K562 (cell line): ENCODE measurements around the gene NDUFS3. TPM values are rescaled to one million over a fixed set of nuclear protein-coding genes. Genes with fewer than 3 reads are reported as not detected.

Experiments used
- ARID1B ChIP-seq: fragments of 450-650 bp; IDR thresholded peaks from 2 replicates; pipeline ENCODE4 v1.6.1; 2016; ENCODE audit warnings: antibody characterized with exemption, mild to moderate bottlenecking, inconsistent platforms
- BRD4 ChIP-seq: fragments of 200-600 bp; sonication (generic); IDR thresholded peaks from 2 replicates; pipeline ENCODE4 v1.6.1; 2017; ENCODE audit warnings: inconsistent platforms
- CLOCK ChIP-seq: fragments of 250-450 bp; sonication (Bioruptor Pico); IDR thresholded peaks from 2 replicates; pipeline ENCODE4 v1.4.0; 2020; ENCODE audit warnings: mild to moderate bottlenecking, moderate library complexity, borderline replicate concordance
- ESRRA ChIP-seq: fragments of 450-650 bp; IDR thresholded peaks from 2 replicates; pipeline ENCODE4 v1.6.1; 2014; ENCODE audit warnings: low read depth, mild to moderate bottlenecking, moderate library complexity, borderline replicate concordance
- ETS1 ChIP-seq: conservative IDR thresholded peaks from 2 replicates; pipeline ENCODE4 v1.6.1; 2011; ENCODE audit warnings: low read depth, mild to moderate bottlenecking, low read length; ENCODE audit not compliant: control insufficient read depth
- HMG20A ChIP-seq: fragments of 450-650 bp; formaldehyde crosslinking; conservative IDR thresholded peaks from 2 replicates; pipeline ENCODE4 v1.4.0; 2020; ENCODE audit warnings: mild to moderate bottlenecking, mixed read lengths
- IFI16 ChIP-seq: fragments of 250-450 bp; sonication (Bioruptor Pico); IDR thresholded peaks from 2 replicates; pipeline ENCODE4 v2.1.2; 2022; ENCODE audit warnings: mild to moderate bottlenecking, inconsistent platforms
- JUN ChIP-seq, 2 experiments: sonication (generic) in 1 of 2; formaldehyde crosslinking in 1 of 2; IDR thresholded peaks; 2 replicates each; pipeline versions ENCODE4 v1.6.1 to v1.8.0; 2012 to 2022; ENCODE audit warnings: borderline replicate concordance in 2 of 2, mild to moderate bottlenecking in 2 of 2, improper control_type of control experiment in 1 of 2, low read depth in 1 of 2, low read length in 1 of 2, missing genetic modification reagents in 1 of 2
- KAT2B ChIP-seq: IDR thresholded peaks from one replicate; pipeline ENCODE4 v1.6.1; 2012; ENCODE audit warnings: low read depth, mild to moderate bottlenecking, control low read depth, inconsistent platforms, low read length, moderate library complexity
- MAZ ChIP-seq, 2 experiments: fragments of 450-650 bp in 1 of 2; sonication (generic) in 1 of 2; formaldehyde crosslinking; IDR thresholded peaks in 1 of 2; conservative IDR thresholded peaks in 1 of 2; 2 replicates each; pipeline versions ENCODE4 v1.4.0 to v1.5.0; 2020; ENCODE audit warnings: mild to moderate bottlenecking in 1 of 2, missing genetic modification reagents in 1 of 2
- NUFIP1 ChIP-seq: fragments of 450-650 bp; IDR thresholded peaks from 2 replicates; pipeline ENCODE4 v1.6.1; 2018; ENCODE audit not compliant: partially characterized antibody
- PHB2 ChIP-seq: fragments of 450-650 bp; IDR thresholded peaks from 2 replicates; pipeline ENCODE4 v1.6.1; 2017; ENCODE audit warnings: low read depth
- PKNOX1 ChIP-seq: fragments of 450-650 bp; IDR thresholded peaks from 2 replicates; pipeline ENCODE4 v1.6.1; 2016
- RBM17 ChIP-seq: fragments of 200-400 bp; formaldehyde crosslinking; IDR thresholded peaks from 2 replicates; pipeline ENCODE4 v1.6.1; 2017; ENCODE audit warnings: low read depth, mild to moderate bottlenecking, low read length, borderline replicate concordance
- RFX7 ChIP-seq: fragments of 250-450 bp; sonication (Bioruptor Pico); IDR thresholded peaks from 2 replicates; pipeline ENCODE4 v1.5.1; 2021; ENCODE audit warnings: mild to moderate bottlenecking
- RNF2 ChIP-seq: sonication (generic); IDR thresholded peaks from 2 replicates; pipeline ENCODE4 v1.6.1; 2016
- SNRNP70 ChIP-seq: fragments of 200-400 bp; formaldehyde crosslinking; optimal IDR thresholded peaks from 2 replicates; pipeline ENCODE3; 2017; ENCODE audit warnings: low read depth, low read length
- ZBTB26 ChIP-seq: fragments of 450-650 bp; formaldehyde crosslinking; IDR thresholded peaks from 2 replicates; pipeline ENCODE4 v1.4.0; 2022; ENCODE audit warnings: missing genetic modification characterization
- ZC3H4 ChIP-seq: sonication (generic); formaldehyde crosslinking; IDR thresholded peaks from 2 replicates; pipeline ENCODE4 v1.9.0; 2021; ENCODE audit warnings: missing genetic modification reagents, borderline replicate concordance
- ZKSCAN8 ChIP-seq: fragments of 200-800 bp; sonication (Bioruptor generic); IDR thresholded peaks from 2 replicates; pipeline ENCODE4 v1.6.1; 2016; ENCODE audit warnings: missing genetic modification characterization, missing compliant biosample characterization
- ZNF354B ChIP-seq: fragments of 250-450 bp; sonication (Bioruptor Pico); IDR thresholded peaks from 2 replicates; pipeline ENCODE4 v1.4.0; 2020
- ZNF551 ChIP-seq: fragments of 250-450 bp; sonication (Bioruptor Pico); IDR thresholded peaks from 2 replicates; pipeline ENCODE4 v1.5.0; 2021; ENCODE audit warnings: mild to moderate bottlenecking, moderate library complexity
- polyA plus RNA-seq, 8 experiments: library from polyadenylated mRNA; depleted of rRNA in 4 of 8; stranded (reverse) in 5 of 8; unstranded in 3 of 8; fragments of >200 nt; fragmentation: Nextera tagmentation in 2 of 8; fragmentation: Illumina TruSeq in 1 of 8; extraction: Ambion mirVana in 2 of 8; extraction: Trizol in 1 of 8; gene quantifications; 2 replicates each; pipeline versions ENCODE4 v1.2.1 to v1.2.3, GENCODE V29; 2011 to 2014; ENCODE audit warnings: inconsistent platforms in 1 of 8, missing spikeins in 1 of 8
- total RNA-seq, 7 experiments: library from RNA; depleted of rRNA in 6 of 7; stranded (reverse); fragments of >200 nt in 6 of 7; fragmentation: Illumina TruSeq in 2 of 7; extraction: Trizol in 2 of 7; gene quantifications; 2 replicates each; pipeline versions ENCODE4 v1.2.1 to v1.2.3, GENCODE V29; 2011 to 2021; ENCODE audit warnings: low replicate concordance in 1 of 7

The NDUFS3 gene
- total and polyA plus RNA-seq, 9 of the 15 experiments (the other 6 are each of a cell fraction or from before 2014, with no cell fraction given) = 38.7 to 341 (median 194) TPM

GRCh38 chr11:47578524-47579494 lies at the start of gene NDUFS3, which contains the start of gene KBTBD4 (continued):
- TF ChIP-seq ZNF551 (CRISPR knock-in tag) (no peak), ZNF354B (CRISPR knock-in tag) (no peak), PKNOX1 (peak; percentile 95), BRD4 (peak; percentile 97), NUFIP1 (peak; percentile 85), HMG20A (CRISPR knock-in tag) (no peak), ARID1B (peak; percentile 54; the same call in 1 of the 2 replicates), SNRNP70 (no peak), ZBTB26 (CRISPR knock-in tag) (peak; percentile 14; the same call in 1 of the 2 replicates), PHB2 (no peak), ETS1 (peak; percentile 86; the same call in 1 of the 2 replicates), IFI16 (CRISPR knock-in tag) (no peak), KAT2B (no peak), JUN (IDR thresholded peaks at IDR 0.05; ENCODE audit: borderline replicate concordance, low read depth, low read length) (no peak; the same call in 1 of the 2 replicates), JUN (CRISPR knock-in tag; IDR thresholded peaks at IDR 0.05; ENCODE audit: borderline replicate concordance) (no peak), ZC3H4 (no peak; the same call in 1 of the 2 replicates), RNF2 (peak; percentile 90), RBM17 (no peak), CLOCK (CRISPR knock-in tag) (no peak), ZKSCAN8 (CRISPR knock-in tag) (no peak), ESRRA (peak; percentile 99), RFX7 (CRISPR knock-in tag) (no peak), MAZ (CRISPR knock-in tag; conservative IDR thresholded peaks at IDR 0.05 in 1 of 2, IDR thresholded peaks at IDR 0.05 in 1 of 2) (peak; percentile 90 to 97)
